Measurements from ENCODE around the gene BAIAP2.

DNA sequence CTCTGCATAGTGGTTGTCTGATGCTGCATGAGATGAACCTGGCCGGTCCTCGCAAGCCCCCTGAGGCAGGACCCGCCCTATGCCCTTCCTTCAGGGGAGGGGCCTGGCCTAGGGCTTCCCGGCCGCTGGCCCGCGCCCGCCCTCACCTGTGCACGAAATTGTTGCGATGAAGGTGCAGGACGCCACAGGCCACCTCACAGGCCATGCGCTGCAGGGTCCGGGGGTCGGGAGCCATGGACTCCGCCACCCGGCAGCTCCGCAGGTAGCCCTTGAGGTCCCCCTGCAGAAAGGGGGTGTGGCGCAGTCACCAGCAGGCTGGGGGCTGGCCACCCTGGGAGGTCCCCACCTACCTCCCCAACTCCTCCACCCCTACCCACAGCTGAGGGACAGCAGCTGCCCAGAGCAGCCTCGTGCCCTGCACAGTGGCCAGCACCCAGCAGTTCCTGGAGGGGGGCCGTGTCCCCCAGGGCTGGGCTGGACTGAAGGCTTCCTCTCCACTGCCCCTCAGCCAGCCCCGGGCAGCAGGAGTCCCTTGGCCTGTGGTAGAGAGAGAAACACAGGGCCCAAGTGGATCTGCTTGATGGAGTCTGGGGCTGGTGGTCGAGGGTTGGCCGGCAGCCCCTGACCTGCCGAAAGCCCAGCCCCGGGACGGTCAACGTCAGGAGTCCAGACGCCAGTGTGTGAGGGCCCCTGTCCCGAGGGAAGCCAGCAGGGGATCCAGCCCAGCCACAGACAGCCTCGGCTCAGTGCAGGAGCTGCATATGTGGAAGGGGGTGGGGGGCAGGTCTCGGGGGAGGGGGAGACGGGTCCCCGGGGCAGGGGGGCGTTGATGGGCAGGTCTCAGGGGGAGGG, 91.6 kb downstream of the BAIAP2 start:
- TF ChIP-seq CTCF (IDR thresholded peaks at IDR 0.05; ENCODE audit: insufficient read depth, low read length, poor library complexity, severe bottlenecking) (no peak), EZH2phosphoT487 (conservative IDR thresholded peaks at IDR 0.05; ENCODE audit: low read length) (no peak)

Measured in SU-DHL-6 (cell line).